Neural crest cell (in vitro differentiated cells): ENCODE results near the gene ELFN1. TPM values are rescaled to one million over a fixed set of nuclear protein-coding genes. Genes with fewer than 3 reads are reported as not detected.

ENCODE experiments used
- DNase-seq: peaks from one replicate; pipeline ENCODE4 v3.0.0; 2021; ENCODE audit warnings: low read depth, mixed read lengths, low spot score
- H3K27ac Mint-ChIP-seq: one replicate; pipeline ENCODE4 v1.8.0; 2021; ENCODE audit warnings: mild to moderate bottlenecking, mixed read lengths; ENCODE audit not compliant: unreplicated experiment
- H3K27me3 Mint-ChIP-seq: 2 replicates; pipeline ENCODE4 v1.8.0; 2021; ENCODE audit warnings: low read depth, mild to moderate bottlenecking, mixed read lengths
- H3K36me3 Mint-ChIP-seq: 2 replicates; pipeline ENCODE4 v1.8.0; 2021; ENCODE audit warnings: low read depth, mild to moderate bottlenecking, mixed read lengths
- H3K4me1 Mint-ChIP-seq: 2 replicates; pipeline ENCODE4 v1.8.0; 2021; ENCODE audit warnings: mixed read lengths
- H3K4me3 Mint-ChIP-seq: one replicate; pipeline ENCODE4 v1.8.0; 2021; ENCODE audit warnings: mild to moderate bottlenecking, mixed read lengths
- H3K9me3 Mint-ChIP-seq: 2 replicates; pipeline ENCODE4 v1.8.0; 2021; ENCODE audit warnings: mixed read lengths
- total RNA-seq: library from RNA; stranded (reverse); gene quantifications from 2 replicates; pipeline ENCODE4 v1.2.1, GENCODE V29; 2021
- TF ChIP-seq, protein P1 (sequence below): fragments of 200-600 bp; sonication (generic); conservative IDR thresholded peaks from 2 replicates; pipeline ENCODE4 v1.5.0; 2021; ENCODE audit warnings: antibody characterized with exemption, mild to moderate bottlenecking

ELFN1 gene
- total RNA-seq, 1 donor from 2014 or later = 8.5 TPM

GRCh38 chr7:1639532-1640175 lies 30.4 kb upstream of the ELFN1 start:
- Mint-ChIP-seq H3K36me3 (peaks cover 2% of the 10 kb centered on the region), H3K27ac (no peak overlapping the region), H3K4me1 (no peaks in the 10 kb centered on the region), H3K4me3 (no peak overlapping the region), H3K9me3 (peaks cover 5% of the 10 kb centered on the region), H3K27me3 (no peaks in the 10 kb centered on the region)
- DNase-seq = no peak
- TF ChIP-seq, protein P1, sequence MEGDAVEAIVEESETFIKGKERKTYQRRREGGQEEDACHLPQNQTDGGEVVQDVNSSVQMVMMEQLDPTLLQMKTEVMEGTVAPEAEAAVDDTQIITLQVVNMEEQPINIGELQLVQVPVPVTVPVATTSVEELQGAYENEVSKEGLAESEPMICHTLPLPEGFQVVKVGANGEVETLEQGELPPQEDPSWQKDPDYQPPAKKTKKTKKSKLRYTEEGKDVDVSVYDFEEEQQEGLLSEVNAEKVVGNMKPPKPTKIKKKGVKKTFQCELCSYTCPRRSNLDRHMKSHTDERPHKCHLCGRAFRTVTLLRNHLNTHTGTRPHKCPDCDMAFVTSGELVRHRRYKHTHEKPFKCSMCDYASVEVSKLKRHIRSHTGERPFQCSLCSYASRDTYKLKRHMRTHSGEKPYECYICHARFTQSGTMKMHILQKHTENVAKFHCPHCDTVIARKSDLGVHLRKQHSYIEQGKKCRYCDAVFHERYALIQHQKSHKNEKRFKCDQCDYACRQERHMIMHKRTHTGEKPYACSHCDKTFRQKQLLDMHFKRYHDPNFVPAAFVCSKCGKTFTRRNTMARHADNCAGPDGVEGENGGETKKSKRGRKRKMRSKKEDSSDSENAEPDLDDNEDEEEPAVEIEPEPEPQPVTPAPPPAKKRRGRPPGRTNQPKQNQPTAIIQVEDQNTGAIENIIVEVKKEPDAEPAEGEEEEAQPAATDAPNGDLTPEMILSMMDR = no peak

DNA sequence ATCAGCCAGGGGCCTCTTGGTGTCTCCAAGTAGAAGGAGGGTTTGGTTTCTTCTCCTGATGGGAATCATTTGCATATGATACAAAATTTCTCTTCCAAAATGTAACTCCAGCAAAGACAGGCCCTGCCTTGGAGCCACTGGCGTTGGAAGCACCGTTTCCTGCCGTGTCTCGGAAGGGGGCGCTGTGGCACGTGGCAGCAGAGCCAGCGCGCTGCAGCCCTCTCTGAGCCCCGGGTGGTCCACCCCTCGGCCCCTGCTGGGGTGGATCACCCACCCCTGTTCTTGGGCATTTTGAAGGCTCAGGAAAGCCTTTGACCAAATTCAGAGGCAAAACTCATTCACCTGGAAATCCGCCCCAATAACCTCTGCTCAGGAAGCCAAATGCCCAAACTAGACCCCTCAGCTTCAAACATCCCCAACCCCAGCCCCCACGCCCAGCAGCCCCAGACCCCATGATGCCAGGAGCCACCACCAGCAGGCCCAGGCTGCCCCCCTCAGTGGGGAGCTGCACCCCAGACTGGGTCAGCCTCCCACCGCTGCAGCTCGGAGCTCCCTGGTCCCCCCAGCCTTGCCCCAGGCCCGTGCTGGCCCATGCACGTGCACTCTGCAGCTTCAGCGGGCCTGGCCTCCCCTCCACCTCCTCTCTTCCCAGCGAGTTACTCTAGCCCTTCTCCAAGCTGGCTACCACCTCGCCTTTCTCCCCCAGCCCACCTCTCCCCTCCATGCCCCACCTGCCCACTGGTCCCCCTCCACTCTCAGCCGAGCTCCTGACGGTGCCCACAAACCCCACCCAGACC lies 29.5 kb upstream of the ELFN1 start:
- Mint-ChIP-seq H3K4me3 (no peak overlapping the region), H3K9me3 (peaks cover 5% of the 10 kb centered on the region), H3K4me1 (no peaks in the 10 kb centered on the region), H3K27me3 (no peaks in the 10 kb centered on the region), H3K27ac (no peak overlapping the region), H3K36me3 (peaks cover 2% of the 10 kb centered on the region)
- DNase-seq = no peak
- TF ChIP-seq, protein P1 = peak; percentile 24

DNA sequence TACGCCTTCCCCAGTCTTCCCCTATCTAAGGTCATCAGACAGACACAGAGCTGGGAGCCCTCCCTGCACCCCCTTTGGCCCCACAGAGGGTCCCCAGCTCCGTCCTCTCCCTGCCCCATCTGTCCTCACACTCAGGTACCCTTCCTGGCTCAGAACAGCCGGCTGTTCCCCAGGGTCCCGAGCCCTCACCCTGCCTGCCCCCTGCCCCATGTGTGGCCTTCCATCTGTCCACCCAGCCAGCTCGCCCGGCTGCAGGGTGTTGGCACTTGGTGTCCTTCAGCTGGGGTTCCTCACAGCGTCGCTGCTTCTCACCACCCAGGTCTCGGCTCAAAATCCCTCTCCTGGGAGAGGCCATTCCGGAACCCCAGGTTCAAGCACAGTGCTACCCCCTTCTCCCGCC lies 28.9 kb upstream of the ELFN1 start:
- Mint-ChIP-seq H3K36me3 (peaks cover 2% of the 10 kb centered on the region), H3K9me3 (peaks cover 3% of the 10 kb centered on the region), H3K27ac (no peak overlapping the region), H3K4me1 (no peaks in the 10 kb centered on the region), H3K4me3 (no peak overlapping the region), H3K27me3 (no peaks in the 10 kb centered on the region)
- TF ChIP-seq, protein P1 = no peak
- no peak for DNase-seq

DNA sequence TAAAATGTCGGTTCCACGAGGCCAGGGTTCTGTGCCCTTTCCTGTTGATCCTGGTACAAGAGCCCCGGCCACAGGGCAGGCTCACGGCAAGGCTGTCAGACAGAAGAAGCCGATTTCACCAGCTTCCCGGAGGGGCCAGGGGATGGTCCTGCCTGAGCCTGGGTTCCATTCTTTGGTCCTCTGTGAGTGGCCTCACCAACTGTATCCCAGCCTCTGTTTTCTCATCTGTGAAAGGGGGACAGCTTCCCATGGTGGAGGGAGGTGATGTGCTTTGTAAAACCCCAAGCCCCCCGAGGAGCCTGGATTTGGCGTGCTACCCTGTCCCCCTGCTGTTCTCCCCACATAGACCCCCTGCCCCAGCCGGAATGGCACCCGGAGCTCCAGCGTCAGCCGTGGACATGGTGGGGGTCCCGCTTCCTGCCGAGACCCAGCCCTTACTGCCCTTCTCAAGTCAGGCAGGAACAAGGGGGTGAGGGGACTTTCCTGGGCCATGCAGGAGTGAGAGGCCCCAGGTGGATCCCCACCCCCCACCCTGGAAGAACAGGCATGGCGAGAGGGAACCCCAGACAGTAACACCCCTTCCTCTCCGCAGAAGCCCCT lies 28.3 kb upstream of the ELFN1 start:
- Mint-ChIP-seq H3K9me3 (peaks cover 3% of the 10 kb centered on the region), H3K4me3 (no peak overlapping the region), H3K27ac (peak overlapping the region; percentile 43), H3K27me3 (no peaks in the 10 kb centered on the region), H3K4me1 (no peaks in the 10 kb centered on the region), H3K36me3 (peaks cover 2% of the 10 kb centered on the region)
- TF ChIP-seq, protein P1 = no peak
- DNase-seq = no peak

GRCh38 chr7:1642291-1642731 lies 27.8 kb upstream of the ELFN1 start:
- peaks cover under 1% of the 10 kb centered on the region for H3K9me3 Mint-ChIP-seq
- H3K36me3 Mint-ChIP-seq = peaks cover under 1% of the 10 kb centered on the region
- DNase-seq = no peak
- H3K27me3 Mint-ChIP-seq = no peaks in the 10 kb centered on the region
- H3K27ac Mint-ChIP-seq = no peak overlapping the region
- no peaks in the 10 kb centered on the region for H3K4me1 Mint-ChIP-seq
- TF ChIP-seq, protein P1 = no peak
- no peak overlapping the region for H3K4me3 Mint-ChIP-seq
